ENCODE data around the gene LTBP3. TPM values are rescaled to one million over a fixed set of nuclear protein-coding genes. Genes with fewer than 3 reads are reported as not detected.

LTBP3 gene
- total and polyA plus RNA-seq, 9 of the 15 experiments (the other 6 are each of a cell fraction or from before 2014, with no cell fraction given) = 0.06 to 20.5 (median 4.8) TPM

- TF ChIP-seq, protein P1, sequence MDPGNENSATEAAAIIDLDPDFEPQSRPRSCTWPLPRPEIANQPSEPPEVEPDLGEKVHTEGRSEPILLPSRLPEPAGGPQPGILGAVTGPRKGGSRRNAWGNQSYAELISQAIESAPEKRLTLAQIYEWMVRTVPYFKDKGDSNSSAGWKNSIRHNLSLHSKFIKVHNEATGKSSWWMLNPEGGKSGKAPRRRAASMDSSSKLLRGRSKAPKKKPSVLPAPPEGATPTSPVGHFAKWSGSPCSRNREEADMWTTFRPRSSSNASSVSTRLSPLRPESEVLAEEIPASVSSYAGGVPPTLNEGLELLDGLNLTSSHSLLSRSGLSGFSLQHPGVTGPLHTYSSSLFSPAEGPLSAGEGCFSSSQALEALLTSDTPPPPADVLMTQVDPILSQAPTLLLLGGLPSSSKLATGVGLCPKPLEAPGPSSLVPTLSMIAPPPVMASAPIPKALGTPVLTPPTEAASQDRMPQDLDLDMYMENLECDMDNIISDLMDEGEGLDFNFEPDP (CRISPR knock-in tag; IDR thresholded peaks at IDR 0.05) = 0 out of 2 replicates have a peak, but pooled peaks have one; percentile 59
- 0 out of 2 replicates have a peak, but pooled peaks have one; percentile 28 for TF ChIP-seq TEAD2 (tag; IDR thresholded peaks at IDR 0.05)
- peak; percentile 100 for TF ChIP-seq AFF4 (CRISPR knock-in tag; IDR thresholded peaks at IDR 0.05)
- peak in 1 of 2 experiments; percentile 41; a peak in 1 of 4 replicates for TF ChIP-seq CSDE1 (IDR thresholded peaks at IDR 0.05)
- TF ChIP-seq, protein P2, sequence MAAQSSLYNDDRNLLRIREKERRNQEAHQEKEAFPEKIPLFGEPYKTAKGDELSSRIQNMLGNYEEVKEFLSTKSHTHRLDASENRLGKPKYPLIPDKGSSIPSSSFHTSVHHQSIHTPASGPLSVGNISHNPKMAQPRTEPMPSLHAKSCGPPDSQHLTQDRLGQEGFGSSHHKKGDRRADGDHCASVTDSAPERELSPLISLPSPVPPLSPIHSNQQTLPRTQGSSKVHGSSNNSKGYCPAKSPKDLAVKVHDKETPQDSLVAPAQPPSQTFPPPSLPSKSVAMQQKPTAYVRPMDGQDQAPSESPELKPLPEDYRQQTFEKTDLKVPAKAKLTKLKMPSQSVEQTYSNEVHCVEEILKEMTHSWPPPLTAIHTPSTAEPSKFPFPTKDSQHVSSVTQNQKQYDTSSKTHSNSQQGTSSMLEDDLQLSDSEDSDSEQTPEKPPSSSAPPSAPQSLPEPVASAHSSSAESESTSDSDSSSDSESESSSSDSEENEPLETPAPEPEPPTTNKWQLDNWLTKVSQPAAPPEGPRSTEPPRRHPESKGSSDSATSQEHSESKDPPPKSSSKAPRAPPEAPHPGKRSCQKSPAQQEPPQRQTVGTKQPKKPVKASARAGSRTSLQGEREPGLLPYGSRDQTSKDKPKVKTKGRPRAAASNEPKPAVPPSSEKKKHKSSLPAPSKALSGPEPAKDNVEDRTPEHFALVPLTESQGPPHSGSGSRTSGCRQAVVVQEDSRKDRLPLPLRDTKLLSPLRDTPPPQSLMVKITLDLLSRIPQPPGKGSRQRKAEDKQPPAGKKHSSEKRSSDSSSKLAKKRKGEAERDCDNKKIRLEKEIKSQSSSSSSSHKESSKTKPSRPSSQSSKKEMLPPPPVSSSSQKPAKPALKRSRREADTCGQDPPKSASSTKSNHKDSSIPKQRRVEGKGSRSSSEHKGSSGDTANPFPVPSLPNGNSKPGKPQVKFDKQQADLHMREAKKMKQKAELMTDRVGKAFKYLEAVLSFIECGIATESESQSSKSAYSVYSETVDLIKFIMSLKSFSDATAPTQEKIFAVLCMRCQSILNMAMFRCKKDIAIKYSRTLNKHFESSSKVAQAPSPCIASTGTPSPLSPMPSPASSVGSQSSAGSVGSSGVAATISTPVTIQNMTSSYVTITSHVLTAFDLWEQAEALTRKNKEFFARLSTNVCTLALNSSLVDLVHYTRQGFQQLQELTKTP (IDR thresholded peaks at IDR 0.05; ENCODE audit: low read depth in 1 of 2, partially characterized antibody in 2 of 2) = peak; percentile 87 to 96
- TF ChIP-seq ELF4 (CRISPR knock-in tag; IDR thresholded peaks at IDR 0.05) = peak; percentile 98
- TF ChIP-seq ZNF511 (CRISPR knock-in tag; IDR thresholded peaks at IDR 0.05) = peak; percentile 85
- no peak for TF ChIP-seq BHLHE40 (IDR thresholded peaks at IDR 0.05; ENCODE audit: low read length)
- no peak for TF ChIP-seq ADNP (tag; IDR thresholded peaks at IDR 0.05)
- TF ChIP-seq HMGN3 (IDR thresholded peaks at IDR 0.05; ENCODE audit: borderline replicate concordance, extremely low read depth, insufficient read length, low read depth, low read length) = no peak
- TF ChIP-seq ZMIZ1 (IDR thresholded peaks at IDR 0.05; ENCODE audit: low read depth in 2 of 2, low read length in 2 of 2) = peak in 1 of 2 experiments; percentile 50; a peak in 1 of 4 replicates
- no peak for TF ChIP-seq ESRRA (IDR thresholded peaks at IDR 0.05; ENCODE audit: borderline replicate concordance, low read depth)
These were observed 57.6 kb downstream of the LTBP3 start (continued) for GRCh38 chr11:65500387-65501185.
